ENCODE measurements around the gene CCDC178.
"Not testable (repeated sequence)": the region's sequence is repeated elsewhere in the genome, so short reads cannot be mapped to it uniquely, and the experiment has no call there.

CCDC178 gene

DNA sequence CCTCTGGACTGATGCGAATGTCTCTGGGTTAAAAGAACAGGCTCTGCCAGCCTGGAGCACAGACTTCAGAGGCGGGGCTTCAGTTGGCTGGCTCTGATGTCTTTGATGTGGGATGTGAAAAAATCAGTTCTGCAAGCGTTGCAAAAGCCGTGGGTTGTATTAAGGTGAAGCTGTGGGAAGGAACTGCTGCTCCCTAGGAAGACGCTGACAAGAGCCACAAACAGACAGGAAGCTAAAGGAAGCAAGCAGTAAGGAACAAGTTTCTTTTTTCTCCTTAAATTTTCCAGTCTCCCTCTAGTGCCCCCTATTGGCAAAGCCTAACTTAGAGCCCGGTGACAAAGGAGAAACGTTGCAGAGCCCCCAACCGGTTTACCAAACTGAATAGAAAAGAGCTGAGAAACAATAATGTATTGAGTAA lies 239.0 kb downstream of the CCDC178 start:
- no peak for DNase-seq

GRCh38 chr18:33195795-33196194 lies 244.7 kb downstream of the CCDC178 start:
- no peak for DNase-seq

DNA sequence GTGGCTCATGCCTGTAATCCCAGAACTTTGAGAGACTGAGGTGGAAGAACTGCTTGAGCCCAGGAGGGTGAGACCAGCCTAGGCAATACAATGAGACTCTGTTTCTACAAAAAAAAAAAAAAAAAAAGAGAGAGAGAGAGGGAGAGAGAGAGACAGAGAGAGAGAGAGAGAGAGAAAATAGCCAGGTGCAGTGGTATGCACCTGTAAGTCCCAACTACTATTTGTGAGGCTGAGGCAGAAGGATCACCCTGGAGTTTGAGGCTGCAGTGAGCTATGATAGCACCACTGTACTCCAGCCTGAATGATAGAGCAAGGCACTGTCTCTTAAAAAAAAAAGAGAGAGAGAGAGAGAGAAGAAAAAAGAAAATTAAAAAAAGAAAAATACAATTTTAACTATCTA lies 245.7 kb downstream of the CCDC178 start:
- DNase-seq: no peak

GRCh38 chr18:33184958-33185357 lies 255.6 kb downstream of the CCDC178 start:
- no peak for DNase-seq

DNA sequence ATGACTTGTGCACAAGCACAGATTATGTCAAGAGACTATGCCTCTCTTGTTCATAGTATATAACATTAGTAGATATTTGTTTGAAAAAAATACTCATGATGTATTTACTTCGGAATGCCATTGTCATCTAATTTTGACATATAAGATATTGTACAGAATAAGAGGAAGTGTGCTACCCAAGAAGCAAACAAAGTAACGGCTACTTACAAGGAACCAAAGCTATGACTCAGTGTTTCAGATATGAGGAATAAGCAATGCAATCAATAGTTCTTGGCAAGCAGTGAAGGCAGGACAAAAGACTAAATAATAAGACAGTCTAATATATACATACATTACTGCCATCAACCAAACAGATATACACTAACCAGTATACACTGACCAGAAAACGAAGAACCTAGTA lies 256.3 kb downstream of the CCDC178 start:
- no peak for DNase-seq

GRCh38 chr18:33183136-33183535 lies 257.4 kb downstream of the CCDC178 start:
- no peak for DNase-seq

- no peak for DNase-seq
These were observed 259.5 kb downstream of the CCDC178 start for GRCh38 chr18:33181016-33181415.

- DNase-seq: no peak
These were observed 271.3 kb downstream of the CCDC178 start for GRCh38 chr18:33169218-33169617.

- not testable (repeated sequence) for DNase-seq
These were observed 276.4 kb downstream of the CCDC178 start for GRCh38 chr18:33164121-33164520.

DNA sequence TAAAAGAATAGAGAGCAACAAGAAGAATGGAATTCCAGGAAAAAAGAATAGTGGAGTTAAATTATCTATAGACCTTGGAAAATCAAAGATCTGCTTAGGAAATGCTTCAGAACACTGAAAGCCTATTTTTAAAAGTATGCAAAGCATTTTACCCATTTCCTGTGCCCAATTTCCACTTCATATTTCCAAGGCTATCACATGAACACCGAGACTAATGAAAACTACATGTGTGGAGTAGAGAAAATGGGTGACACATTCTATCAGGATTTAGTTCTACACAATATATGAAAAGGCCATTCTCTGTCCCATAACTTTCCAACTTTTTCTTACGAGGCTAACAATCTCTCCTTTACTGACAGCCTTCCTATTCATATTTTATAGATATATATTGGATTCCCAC lies 279.4 kb downstream of the CCDC178 start:
- DNase-seq: no peak

GRCh38 chr18:33159151-33159550 lies 281.4 kb downstream of the CCDC178 start:
- DNase-seq: no peak

GRCh38 chr18:33157893-33158292 lies 282.6 kb downstream of the CCDC178 start:
- DNase-seq: no peak

GRCh38 chr18:33156906-33157470 lies 283.5 kb downstream of the CCDC178 start:
- no peak for DNase-seq

GRCh38 chr18:33154049-33154448 lies 286.5 kb downstream of the CCDC178 start:
- DNase-seq: no peak

DNA sequence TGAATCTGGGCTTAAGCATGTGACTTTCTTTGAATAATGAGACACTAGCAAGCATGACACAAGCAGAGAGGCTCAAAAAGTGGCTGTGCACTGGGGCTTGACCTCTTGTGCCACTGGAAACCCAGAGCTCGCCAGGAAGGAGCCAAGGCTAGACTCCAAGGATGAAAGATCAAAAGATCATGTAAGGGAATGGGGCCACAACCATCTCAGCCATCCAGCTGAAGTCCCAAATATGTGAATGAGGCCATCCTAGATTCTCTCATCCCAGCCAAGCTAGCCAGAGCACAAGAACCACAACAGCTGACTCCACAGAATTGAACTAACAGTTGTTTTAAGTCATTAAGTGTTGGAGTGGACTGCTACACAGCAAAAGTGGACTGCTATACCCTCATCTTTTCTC lies 288.1 kb downstream of the CCDC178 start:
- no peak for DNase-seq

DNA sequence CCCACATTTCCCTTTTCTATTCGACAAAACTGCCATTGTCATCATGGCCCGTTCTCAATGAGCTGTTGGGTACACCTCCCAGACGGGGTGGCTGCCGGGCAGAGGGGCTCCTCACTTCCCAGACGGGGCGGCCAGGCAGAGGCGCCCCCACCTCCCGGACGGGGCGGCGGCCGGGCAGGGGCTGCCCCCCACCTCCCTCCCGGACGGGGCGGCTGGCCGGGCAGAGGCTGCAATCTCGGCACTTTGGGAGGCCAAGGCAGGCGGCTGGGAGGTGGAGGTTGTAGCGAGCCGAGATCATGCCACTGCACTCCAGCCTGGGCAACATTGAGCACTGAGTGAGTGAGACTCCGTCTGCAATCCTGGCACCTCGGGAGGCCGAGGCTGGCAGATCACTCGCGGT lies 292.7 kb downstream of the CCDC178 start:
- DNase-seq: not testable (repeated sequence)

DNA sequence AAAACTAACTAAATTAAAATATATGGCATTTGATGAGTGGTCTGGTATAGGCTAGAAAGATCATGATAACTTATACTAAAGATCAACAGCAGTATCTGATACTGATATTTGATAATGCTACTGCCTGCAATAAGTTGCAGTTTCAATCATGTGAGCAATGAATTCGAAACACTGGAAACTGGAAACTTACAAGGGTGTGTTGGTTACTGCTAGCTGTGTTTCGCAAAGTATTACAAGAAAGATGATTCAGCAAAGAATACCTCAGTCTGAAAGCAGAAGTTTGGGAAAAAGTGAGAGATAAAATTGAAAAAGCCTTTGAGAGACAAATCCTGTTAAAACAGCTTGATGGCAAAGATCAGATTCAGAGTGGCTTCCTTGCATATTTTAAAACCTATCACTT lies 294.5 kb downstream of the CCDC178 start:
- DNase-seq: no peak

DNA sequence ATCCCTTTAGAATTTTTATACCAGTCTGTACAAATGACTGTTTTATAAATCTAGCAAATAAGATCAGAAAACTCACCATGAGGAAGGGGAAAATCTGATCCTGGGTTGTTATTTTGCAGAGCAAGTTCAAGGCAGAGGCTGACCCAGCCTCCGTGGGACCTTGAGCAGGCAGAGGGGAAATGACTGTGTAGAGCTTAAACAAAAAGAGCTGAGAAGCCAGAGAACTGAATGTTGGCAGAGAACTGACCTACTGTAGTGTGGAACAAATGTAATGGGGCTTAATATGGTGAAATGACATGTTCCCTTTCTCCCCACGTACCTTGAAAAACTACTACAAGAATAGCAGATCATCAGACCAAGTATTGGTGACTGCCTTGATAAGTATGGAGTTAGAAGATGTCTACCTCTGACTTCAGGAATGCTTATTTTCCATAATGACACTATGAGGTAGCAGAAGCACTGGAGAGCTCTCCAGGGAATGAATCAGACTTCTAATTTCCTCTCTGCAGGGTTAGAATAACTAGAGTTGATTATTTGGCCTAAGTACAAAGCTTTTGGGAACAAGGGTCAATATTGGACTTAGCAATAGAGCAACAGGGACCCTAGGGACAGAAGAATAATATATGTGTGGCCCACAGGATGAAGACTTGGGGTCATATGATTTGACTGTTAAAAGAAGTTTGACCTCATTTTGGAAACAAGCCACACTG lies 304.4 kb downstream of the CCDC178 start:
- no peak for DNase-seq

GRCh38 chr18:33132657-33133056 lies 307.9 kb downstream of the CCDC178 start:
- DNase-seq: no peak

DNA sequence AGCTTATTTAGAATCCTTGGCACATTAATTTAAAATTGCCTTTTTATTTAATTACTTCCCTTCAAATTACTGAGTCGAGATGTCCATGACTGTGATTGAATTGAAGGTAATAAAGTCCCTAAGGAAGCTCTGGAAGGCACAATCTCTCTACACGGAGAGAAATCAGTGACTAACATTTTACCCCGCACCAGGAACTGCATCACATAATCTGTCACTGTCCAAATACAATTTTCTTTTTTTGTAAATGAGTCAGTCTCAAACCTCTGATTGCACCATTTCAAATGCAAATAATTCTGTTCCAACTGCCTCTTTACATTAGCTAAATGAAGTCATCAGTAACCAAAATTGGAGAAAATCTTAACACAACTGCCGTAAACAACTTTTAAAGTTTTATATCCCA lies 311.9 kb downstream of the CCDC178 start:
- DNase-seq: no peak

- no peak for DNase-seq
These were observed 316.5 kb downstream of the CCDC178 start for GRCh38 chr18:33123862-33124518.

DNA sequence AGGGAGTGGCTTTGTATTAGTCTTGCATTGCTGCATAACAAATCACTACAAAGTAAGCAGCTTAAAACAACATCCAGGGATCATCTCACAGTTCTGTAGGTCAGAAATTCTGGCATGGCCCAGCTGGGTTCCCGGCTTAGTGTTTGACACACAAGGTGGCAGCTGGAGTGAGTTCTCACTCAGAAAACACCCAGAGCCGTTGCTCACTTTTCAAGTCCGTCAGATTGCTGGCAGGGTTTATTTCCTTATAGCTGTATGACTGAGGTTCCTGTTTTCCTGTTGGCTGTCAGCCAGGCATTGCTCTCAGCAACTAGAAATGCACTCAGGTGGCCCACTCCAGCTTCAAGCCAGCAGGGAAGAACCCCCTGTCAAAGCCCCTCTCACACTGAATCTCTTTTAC lies 324.1 kb downstream of the CCDC178 start:
- no peak for DNase-seq

- no peak for DNase-seq
These were observed 324.6 kb downstream of the CCDC178 start for GRCh38 chr18:33115917-33116316.

DNA sequence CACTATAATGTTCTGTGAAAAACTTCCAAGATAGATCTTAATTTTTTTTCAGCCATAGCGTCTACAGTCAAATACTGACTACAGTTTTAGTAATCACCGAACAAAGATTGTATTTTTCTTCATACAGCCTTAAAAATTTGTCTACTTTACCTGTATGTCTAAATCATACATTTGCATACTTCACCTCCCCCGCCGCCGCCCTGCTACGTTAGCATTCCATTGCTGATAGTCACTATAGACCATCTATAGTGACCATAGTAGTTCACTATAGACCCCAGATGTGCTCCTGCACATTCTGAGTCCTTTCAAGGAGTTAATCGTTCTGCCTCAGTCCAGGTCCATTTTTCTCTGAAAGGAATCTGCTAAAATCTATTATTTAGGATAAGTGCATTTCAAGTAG lies 325.0 kb downstream of the CCDC178 start:
- no peak for DNase-seq

GRCh38 chr18:33114749-33115148 lies 325.8 kb downstream of the CCDC178 start:
- no peak for DNase-seq

Data from activated gamma-delta T cell treated with Interleukin-2 at 50 U/mL for 16 hours (primary cell).